ENCODE results near the gene HEATR1.
A peak's percentile ranks its signal among the peaks of the same experiment; 100 is the strongest.
"Not testable (repeated sequence)": the region's sequence is repeated elsewhere in the genome, so short reads cannot be mapped to it uniquely, and the experiment has no call there.

The HEATR1 gene, protein sequence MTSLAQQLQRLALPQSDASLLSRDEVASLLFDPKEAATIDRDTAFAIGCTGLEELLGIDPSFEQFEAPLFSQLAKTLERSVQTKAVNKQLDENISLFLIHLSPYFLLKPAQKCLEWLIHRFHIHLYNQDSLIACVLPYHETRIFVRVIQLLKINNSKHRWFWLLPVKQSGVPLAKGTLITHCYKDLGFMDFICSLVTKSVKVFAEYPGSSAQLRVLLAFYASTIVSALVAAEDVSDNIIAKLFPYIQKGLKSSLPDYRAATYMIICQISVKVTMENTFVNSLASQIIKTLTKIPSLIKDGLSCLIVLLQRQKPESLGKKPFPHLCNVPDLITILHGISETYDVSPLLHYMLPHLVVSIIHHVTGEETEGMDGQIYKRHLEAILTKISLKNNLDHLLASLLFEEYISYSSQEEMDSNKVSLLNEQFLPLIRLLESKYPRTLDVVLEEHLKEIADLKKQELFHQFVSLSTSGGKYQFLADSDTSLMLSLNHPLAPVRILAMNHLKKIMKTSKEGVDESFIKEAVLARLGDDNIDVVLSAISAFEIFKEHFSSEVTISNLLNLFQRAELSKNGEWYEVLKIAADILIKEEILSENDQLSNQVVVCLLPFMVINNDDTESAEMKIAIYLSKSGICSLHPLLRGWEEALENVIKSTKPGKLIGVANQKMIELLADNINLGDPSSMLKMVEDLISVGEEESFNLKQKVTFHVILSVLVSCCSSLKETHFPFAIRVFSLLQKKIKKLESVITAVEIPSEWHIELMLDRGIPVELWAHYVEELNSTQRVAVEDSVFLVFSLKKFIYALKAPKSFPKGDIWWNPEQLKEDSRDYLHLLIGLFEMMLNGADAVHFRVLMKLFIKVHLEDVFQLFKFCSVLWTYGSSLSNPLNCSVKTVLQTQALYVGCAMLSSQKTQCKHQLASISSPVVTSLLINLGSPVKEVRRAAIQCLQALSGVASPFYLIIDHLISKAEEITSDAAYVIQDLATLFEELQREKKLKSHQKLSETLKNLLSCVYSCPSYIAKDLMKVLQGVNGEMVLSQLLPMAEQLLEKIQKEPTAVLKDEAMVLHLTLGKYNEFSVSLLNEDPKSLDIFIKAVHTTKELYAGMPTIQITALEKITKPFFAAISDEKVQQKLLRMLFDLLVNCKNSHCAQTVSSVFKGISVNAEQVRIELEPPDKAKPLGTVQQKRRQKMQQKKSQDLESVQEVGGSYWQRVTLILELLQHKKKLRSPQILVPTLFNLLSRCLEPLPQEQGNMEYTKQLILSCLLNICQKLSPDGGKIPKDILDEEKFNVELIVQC (N-terminal part only)

DNA sequence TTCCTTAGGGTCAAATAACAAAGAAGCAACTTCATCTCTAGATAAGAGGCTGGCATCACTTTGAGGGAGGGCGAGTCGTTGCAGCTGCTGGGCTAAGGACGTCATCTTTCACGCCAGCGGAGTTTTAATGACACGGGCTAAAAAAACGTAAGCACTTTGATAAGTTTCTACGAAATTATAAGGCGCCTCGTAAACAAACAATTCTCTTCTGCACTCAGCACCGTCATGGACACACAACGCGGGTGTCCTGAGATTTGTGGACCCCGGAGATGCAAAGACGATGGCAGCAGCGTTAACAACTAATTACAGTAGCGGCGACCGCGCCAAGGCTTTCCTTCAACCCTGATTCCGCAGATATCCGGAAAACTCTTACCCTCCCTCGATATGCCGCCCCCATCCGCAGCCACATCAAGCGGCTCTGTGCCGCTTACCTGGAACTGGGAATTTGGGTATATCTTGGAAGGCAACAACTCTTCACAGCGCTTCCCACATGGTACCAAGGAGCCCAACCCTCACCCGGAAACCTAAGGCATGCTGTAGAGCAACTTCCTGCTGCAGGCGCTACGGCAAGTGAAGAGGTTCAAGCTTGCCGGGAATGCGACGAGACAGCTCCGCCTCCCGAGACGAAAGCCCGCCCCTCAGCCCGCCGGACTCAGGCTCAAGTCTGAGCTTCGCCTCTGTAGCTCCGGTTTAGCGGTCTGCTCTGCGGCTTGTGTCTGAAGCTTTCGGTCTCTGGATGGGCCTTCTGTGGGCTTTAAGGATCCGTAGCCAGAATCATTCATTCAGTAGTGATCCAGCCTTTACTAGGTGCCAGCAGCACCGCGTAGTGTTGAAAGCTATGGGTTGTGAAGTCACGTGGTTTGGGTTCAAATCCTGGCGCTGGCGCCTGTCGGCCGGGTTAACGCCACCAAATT is at the start of gene HEATR1:
Gene HEATR1 (minus strand): TSS at position 526 of the 914 bp plus-strand sequence. CDS start 421 bp downstream, at position 105.
- DNase-seq, result peak; percentile 91

DNA sequence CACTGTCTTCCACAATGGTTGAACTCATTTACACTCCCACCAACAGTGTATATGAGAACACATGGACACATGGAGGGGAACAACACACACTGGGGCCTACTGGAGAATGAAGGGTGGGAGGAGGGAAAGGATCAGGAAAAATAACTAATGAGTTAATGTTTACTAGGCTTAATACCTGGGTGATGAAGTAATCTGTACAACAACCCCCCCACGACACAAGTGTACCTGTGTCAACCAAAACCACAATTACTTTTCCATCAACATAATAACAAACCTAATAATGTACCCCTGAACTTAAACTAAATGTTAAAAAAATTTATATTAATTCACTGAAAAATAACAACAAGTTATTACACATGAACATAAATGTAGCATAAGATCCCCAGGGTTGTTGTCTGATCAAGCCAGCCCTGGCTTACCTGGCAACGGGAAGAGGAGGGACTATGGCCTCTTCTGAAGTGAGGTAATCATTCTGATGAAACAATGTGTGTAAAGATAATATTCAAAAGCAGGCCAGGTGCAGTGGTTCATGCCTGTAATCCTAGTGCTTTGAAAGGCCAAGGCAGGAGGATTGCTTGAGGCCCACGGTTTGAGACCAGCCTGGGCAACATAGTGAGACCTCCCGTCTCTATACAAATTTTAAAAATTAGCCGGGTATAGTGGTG is 40.8 kb upstream of the HEATR1 start:
- DNase-seq, result no peak

DNA sequence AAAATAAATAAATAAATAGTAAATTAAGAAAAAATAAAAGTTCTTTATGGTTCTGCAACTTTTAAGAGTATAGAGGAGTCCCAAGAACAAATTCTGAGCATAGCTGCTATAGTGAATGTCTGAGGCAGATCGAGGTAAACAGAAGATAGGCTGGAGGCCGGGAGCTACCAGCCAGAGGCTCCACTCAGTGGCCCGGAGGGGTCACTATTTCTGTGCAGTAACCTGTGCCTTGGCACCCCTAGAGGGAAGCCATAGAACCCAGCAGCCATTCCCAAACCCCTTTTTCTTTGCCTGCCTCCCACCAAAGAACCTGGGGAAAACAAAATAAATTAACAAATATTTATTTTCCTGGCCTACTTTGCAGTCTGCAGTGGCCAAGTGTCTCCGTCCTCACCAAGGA is 38.4 kb upstream of the HEATR1 start:
- no peak for DNase-seq

DNA sequence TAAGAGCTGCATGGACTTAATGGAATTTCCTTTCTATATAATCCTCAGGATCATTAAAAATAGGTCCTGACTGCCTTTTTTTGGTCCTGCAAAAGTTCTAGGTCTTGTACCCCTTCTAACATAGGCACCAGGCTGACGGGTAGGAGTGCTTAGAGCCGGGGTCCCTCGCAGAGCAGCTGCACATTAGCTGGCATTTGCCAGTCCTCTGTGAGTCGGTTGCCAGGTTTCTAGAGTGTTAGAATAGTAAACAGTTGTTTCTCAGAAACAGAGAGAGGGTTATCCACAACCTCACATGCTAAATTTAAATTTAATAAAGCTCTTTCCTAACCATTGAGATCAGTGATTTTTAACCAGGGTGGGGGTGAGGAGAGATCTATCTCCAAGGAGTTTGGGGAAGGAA is 35.4 kb upstream of the HEATR1 start:
- DNase-seq, result no peak

DNA sequence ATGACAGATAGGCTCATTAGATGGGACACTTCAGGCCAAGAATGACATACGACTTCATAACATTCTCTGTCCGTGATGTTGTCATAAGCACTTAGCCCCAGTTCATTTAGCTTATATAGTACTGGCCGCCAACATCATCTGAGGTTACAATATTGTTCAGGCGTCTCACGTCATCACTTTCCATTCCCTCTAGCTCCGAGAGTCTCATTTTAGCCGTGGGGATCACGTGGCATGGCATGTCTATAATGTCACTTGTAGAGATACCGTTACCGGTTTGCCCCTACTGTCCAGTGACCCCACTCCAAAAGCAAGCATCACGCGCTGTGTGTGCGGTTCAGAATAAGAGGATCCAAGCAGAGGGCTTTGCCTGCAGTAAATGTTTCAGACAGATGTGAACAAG is 34.6 kb upstream of the HEATR1 start:
- no peak for DNase-seq

DNA sequence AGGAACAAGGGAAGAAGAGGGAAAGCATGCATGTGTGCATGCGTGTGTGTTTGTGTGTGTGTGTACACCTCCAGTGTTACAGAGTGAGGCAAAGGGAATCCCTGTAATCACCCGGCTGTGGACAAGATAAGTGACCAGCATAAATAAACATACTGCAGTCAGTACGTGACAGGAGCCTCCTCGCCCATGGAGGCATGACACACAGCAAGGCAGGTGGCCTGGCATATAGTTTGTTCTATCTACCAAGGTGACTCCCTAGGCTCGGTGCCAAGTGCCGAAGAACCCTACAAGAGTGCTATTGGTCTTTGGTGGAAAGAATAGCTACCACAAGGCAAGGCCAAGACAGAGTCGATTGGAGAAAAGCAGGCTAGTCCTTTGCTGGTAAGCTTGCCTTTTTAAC is 31.7 kb upstream of the HEATR1 start:
- DNase-seq, result no peak

DNA sequence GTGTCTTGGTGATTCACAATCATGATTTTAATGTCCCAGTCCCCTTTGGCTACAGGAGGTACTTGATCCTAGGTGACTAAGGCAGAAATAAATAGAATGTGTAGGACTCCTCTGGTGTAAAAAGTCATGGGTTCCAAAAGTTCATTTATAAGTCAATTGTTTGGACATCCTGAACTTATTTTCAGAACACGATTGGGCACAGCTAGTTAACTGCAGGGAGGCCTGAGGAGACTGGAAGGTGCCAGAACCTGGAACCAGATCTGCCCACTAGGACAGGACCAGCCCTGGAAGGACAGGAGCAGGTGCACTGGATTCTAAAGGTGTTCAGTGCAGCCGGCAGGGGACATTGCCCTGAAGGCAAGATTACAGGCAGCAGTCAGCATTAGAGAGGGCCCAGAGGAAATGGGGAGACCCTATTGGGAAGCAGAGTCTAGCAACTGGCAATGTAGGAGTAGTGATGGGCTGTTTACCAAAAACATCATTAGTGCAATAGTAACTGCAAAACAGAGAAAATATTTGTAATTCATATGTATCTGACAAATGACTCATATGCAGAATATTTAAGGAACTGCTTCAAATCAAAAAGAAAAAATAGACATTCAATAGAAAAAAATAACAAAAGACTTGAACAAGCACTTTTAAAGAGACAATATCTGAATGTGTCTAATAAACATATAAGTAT is 23.6 kb upstream of the HEATR1 start:
- no peak for DNase-seq

DNA sequence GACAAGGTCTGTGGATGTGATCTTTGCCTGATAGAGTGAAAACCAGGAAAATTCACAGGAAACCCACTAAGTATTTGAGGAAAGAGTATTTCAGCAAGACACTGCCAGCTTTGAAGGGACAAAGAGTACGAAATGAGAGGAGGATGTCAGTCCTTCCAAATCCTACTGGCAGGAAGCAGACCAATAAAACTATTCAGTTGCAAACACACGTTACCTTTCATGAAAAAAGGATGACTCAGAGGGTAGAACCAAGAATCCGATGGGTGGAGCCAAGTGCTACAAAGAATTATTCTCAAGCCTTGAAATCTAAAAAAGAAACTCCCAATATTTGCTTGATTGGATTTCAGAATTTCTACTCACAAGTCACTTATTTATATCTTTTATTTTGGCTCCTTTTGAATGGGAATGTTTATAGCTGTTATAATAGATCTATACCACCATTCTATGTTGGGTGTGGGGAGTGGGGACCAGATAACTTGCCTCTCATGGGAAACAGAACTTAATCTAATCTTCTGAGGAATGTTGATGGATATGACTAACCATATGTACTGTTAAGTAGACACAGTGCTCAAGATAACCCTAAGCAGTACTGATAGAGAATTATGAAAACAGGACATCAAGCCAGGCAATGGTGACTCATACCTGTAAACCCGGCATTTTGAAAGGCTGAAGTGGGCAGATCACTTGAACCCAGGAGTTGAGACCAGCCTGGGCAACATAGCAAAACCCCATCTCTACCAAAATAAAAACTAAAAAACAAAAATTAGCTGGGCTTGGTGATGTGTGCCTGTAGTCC is 19.3 kb upstream of the HEATR1 start:
- DNase-seq, result no peak

DNA sequence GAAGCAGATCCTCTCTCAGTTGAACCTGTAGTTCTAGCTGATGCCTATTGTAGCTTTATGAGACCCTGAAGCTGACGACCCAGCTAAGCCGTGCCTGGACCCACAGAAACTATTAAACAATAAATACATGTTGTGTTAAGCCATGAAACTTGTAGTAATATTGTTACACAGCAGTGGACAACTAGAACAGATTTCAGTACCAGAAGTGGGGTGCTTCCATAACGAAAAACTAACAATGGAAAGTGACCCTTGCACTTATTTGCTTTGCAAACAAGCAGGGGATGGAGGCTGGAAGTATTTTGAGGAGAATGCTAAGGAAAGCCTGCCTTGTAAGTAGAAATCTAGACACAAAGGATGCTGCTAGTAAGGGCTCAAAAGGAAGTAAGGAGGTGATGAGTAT is 18.1 kb upstream of the HEATR1 start:
- no peak for DNase-seq

DNA sequence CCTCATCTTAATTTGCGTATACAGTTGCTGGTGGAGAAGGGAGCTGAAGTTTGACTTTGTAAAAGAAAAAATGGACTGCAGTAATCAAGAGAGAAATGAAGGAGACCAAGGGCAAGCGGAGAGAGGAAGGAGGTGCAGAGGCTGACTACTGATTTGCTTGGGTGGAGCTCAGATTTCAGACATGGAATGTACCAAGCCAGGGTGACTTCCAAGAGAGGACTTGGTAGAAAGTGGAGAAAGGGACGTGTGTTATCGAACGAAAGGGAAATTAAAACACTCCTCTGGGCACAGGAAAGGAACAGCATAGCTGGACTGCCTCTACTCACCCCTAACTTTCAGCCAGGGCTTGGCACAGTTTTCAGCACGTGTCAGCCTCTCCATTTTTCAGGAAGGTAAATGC is 15.1 kb upstream of the HEATR1 start:
- no peak for DNase-seq

DNA sequence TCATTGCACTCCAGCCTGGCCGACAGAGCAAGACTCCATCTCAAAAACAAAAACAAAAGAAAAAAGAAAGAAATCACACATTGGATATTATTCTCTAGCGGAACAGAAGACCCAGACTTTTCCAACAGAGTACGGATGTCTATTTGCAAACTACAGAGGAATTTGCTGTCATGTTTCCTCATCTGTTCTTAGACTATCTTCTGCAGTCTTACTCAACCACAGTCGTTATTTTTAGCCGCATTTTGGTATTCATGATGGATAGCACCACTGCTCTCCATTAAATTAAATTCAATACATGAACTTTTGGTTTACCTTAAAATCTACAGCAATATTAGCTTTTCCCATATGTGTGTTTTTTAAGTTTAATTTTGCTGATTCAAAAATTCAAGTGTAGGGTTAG is 14.2 kb upstream of the HEATR1 start:
- DNase-seq, result no peak

DNA sequence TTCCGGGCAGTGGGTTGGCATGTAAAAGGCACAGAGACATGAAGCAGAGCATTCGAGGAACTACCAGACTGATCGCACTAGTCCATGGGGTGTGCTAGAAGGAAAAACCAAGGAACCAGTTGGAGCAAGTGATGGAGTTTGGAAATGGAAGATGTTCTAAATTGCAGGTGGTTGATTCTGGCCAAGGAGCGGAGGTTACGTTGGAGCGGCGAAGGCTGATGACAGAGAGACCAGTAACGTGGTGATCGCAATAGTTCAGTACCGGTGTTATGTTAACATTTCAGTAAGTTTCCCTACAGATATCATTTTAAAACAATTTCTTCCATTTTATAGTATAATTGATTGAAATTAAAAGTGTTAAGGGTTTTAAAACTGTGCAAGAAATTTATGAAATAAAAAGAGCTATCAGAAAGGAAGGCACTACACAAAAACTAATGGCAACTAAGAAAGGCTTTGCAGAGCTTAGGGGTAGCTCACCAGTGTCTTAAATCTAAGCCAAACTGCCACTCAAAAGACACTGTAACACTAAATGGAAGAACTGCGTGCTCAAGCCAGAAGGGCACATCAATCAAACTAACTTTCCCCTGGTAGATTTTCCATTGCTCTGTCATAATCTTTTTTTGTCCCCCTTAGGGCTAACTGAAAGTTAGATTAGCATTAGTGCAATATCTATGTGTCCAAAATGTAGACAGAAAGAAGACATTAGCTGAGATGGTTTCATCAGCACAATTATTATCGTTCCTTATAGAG is 11.3 kb upstream of the HEATR1 start:
- DNase-seq, result no peak

DNA sequence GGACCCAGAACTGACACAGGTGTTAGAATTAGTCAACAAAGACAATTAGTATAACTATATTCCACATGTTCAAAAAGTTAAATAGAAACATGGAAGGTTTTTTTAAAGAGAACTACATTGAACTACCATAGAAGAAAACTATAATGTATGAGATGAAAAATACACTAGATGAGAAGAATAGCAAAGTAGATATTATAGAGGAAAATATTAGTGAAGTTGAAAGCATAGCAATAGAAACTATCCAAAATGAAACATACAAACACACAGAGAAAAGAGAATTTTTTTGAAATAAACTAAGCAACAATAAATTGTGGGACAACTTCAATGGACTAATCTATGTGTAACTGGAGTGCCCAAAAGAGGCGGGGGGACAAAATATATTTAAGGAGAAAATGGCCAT is 8.0 kb upstream of the HEATR1 start:
- DNase-seq, result no peak

DNA sequence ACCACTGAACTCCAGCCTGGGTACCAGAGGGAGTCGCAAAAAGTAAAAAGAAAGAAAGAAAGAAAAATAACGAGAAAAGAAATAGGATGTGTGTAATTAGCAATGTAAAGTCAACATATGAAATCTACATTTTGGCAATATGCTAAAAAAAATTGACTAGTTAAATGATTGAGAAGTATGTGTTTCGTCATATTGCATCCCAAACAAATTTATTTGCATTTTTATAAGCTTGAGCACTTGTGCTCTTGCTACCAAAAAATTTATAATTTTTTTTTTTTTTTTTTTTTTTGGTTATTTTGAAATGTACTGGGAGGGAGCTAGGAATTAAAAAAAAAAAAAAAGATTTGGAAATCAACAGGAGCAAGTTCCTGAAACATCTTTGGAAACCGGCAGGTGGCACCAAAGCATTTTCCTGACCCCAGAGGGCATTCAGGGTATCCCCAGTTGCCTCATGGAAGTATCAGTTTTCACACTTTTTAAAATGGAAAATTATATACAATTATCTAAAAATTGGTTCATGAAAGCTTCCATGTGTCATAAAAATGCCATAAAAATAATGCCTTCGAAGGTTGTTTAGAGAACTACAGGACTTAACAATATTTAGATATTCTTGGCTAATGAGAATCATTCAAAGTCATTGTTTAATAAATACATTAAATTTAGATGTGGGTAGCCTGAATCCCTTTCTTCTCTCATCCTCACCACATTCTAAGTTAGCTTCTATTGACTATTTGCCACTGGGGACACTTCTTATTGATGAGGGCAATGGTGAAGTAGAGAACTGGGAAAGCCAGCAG is 4.8 kb upstream of the HEATR1 start:
- peak; percentile 2 for DNase-seq

DNA sequence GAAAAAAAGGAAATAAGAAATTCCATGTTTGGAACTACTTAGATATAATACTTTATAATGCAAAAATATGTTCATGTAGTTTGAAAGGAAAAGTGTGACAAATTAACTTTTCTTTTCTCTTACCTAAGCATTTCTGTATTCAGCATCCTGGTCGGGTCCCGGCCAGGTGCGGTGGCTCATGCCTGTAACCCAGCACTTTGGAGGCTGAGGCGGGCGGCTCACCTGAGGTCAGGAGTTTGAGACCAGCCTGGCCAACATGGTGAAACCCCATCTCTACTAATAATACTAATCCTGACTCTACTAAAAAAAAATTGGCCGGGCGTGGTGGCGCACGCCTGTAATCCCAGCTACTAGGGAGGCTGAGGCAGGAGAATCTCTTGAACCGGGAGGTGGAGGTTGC is 3.3 kb upstream of the HEATR1 start:
- DNase-seq, result not testable (repeated sequence)

DNA sequence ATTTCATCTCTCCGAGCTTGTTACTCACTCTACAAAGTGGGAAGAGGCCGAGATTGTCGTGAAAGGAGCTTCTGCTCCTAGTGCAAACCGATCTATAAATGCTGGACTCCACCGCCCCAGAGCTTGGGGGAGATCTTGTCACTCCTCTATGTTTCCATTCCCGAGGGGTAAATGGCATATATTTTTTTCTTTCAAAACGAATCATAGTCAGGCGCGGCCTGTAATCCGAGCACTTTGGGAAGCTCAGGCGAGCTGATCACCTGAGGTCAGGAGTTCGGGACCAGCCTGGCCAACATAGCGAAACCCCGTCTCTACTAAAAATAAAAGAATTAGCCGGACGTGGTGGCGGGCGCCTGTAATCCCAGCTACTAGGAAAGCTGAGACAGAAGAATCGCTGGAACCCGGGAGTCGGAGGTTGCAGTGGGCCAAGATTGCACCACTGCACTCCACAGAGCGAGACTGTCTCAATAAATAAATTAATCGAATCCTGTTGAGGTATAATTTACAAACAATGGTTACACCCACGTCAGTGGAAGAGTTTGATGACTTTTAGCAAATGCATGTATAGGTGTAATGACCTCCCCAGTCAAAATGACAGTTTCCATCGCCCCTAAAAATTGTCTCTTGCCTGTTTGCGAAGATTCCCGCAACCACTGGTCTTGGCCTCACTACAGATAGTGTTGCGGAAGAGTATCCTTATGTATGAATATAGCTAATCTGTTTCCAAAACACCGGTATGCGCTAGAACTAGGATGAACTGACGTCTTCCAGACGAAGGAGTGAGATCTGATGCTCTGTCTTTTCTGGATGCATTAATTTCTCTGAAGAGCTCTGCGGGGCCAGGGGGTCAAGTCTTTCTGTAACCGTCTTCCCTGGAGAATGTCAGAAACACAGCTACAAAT is 840 bp upstream of the HEATR1 start:
- DNase-seq, result no peak

DNA sequence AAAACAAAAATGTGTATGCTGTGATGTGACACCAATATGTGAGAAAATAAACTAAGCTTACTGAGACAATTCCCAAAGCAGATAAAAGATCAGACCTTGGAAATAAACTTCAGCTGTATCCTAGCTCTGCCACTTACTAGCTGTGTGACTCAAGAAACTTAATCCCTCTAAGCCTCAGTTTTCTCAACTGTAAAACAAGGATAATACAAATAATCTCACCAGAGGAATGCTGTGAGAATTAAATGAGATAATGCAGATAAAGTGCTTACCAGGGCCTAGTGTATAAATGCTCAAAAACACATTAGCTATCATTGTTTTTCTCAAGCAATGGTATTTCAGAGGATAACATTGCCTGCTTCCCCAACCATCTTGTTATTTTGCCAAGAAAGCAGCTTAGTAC is 2.1 kb downstream of the HEATR1 start:
- DNase-seq, result no peak
